K562 (cell line): Measurements from ENCODE around the gene QPRT. TPM values are rescaled to one million over a fixed set of nuclear protein-coding genes. Genes with fewer than 3 reads are reported as not detected.
"Not testable (repeated sequence)": the region's sequence is repeated elsewhere in the genome, so short reads cannot be mapped to it uniquely, and the experiment has no call there.

Experiments used
- ATAC-seq: fragments of 200-7000 bp; cut with Tn5 transposase; 3 replicates; pipeline ENCODE4 v1.9.1; 2020; ENCODE audit warnings: moderate library complexity
- BruUV-seq: library from RNA; stranded (reverse); fragments of 400-500 nt; replicated peaks from 2 replicates; lab custom pipeline; 2021; lab: Mats Ljungman, UMichigan
- CTCF ChIA-PET: fragments of 300-600 bp; formaldehyde crosslinking; extraction: SDS; loops from one replicate; lab custom pipeline; 2021; ENCODE audit warnings: low intra/inter-chr PET ratio; lab: Yijun Ruan, JAX
- POLR2A ChIA-PET: fragments of 300-600, 350-650 bp; sonication (Branson Sonifier 250); formaldehyde crosslinking; extraction: SDS; loops from one replicate; lab custom pipeline; 2021; ENCODE audit warnings: antibody characterized with exemption, inconsistent platforms; lab: Yijun Ruan, JAX
- DNase-seq, 4 experiments: peaks; one replicate each; pipeline versions ENCODE4 v3.0.0 to v3.0.0-alpha.2; 2011 to 2018; ENCODE audit warnings: low spot score in 3 of 4, mixed read lengths in 3 of 4; ENCODE audit errors: extremely low read depth in 1 of 4
- FAIRE-seq: peaks from 2 replicates; lab custom pipeline; 2011; peaks lifted over from hg19 to GRCh38; lab: Jason Lieb, UNC
- H2AFZ ChIP-seq: 2 replicates; pipeline ENCODE4 v1.6.0; 2011; ENCODE audit warnings: low read depth, low read length, control low read depth, inconsistent platforms
- H3K27ac ChIP-seq: fragments of 200-600 bp; 3 replicates; pipeline ENCODE4 v1.8.0; 2011; ENCODE audit warnings: low read depth, mild to moderate bottlenecking, control low read depth, inconsistent platforms, low read length, moderate library complexity, mixed read lengths; ENCODE audit errors: extremely low read depth
- H3K27me3 ChIP-seq, 2 experiments: fragments of 300-600 bp in 1 of 2; 2 replicates in 1 of 2; 3 replicates in 1 of 2; pipeline versions ENCODE4 v1.6.0 to v1.8.0; 2011; ENCODE audit warnings: inconsistent platforms in 2 of 2, low read length in 2 of 2, mild to moderate bottlenecking in 1 of 2, mixed read lengths in 1 of 2, moderate library complexity in 1 of 2; ENCODE audit not compliant: control insufficient read depth in 2 of 2, insufficient read depth in 2 of 2
- H3K36me3 ChIP-seq: fragments of 300-600 bp; 3 replicates; pipeline ENCODE4 v1.8.0; 2011; ENCODE audit warnings: mild to moderate bottlenecking, low read length, inconsistent platforms; ENCODE audit not compliant: control insufficient read depth, insufficient read depth
- H3K4me1 ChIP-seq, 2 experiments: fragments of 200-600 bp in 1 of 2; replicated peaks in 1 of 2; 2 replicates in 1 of 2; 3 replicates in 1 of 2; pipeline versions ENCODE4 v1.5.1 to v1.8.0; 2011; ENCODE audit warnings: inconsistent platforms in 2 of 2, low read length in 2 of 2, mild to moderate bottlenecking in 1 of 2, mixed read lengths in 1 of 2, moderate library complexity in 1 of 2; ENCODE audit not compliant: control insufficient read depth in 2 of 2, insufficient read depth in 2 of 2
- H3K4me2 ChIP-seq: 2 replicates; pipeline ENCODE4 v1.6.1; 2011; ENCODE audit warnings: low read length, control low read depth, inconsistent platforms, mixed read lengths; ENCODE audit not compliant: insufficient read depth
- H3K4me3 ChIP-seq: fragments of 200-600 bp; sonication (generic), shearing (Covaris generic); 2 replicates; pipeline ENCODE4 v1.5.1; 2016; ENCODE audit warnings: control low read depth, inconsistent platforms
- H3K79me2 ChIP-seq: fragments of 200-600 bp; 3 replicates; pipeline ENCODE4 v1.8.0; 2011; ENCODE audit warnings: low read length, inconsistent platforms; ENCODE audit not compliant: control insufficient read depth, insufficient read depth
- H3K9ac ChIP-seq, 2 experiments: 2 replicates each; pipeline versions ENCODE4 v1.6.0 to v1.6.1; 2011; ENCODE audit warnings: low read depth in 2 of 2, low read length in 2 of 2, control low read depth in 1 of 2, inconsistent platforms in 1 of 2, mild to moderate bottlenecking in 1 of 2, mixed read lengths in 1 of 2; ENCODE audit not compliant: insufficient read depth in 1 of 2
- H3K9me1 ChIP-seq: one replicate; pipeline ENCODE4 v1.6.0; 2011; ENCODE audit warnings: inconsistent platforms, mild to moderate bottlenecking, low read length, moderate library complexity; ENCODE audit not compliant: control insufficient read depth, insufficient read depth
- H3K9me3 ChIP-seq: replicated peaks from 2 replicates; pipeline ENCODE4 v1.5.1; 2011; ENCODE audit warnings: low read depth, low read length, inconsistent platforms; ENCODE audit not compliant: control insufficient read depth, insufficient read depth
- H4K20me1 ChIP-seq: replicated peaks from 2 replicates; pipeline ENCODE4 v1.6.1; 2011; ENCODE audit warnings: low read length, inconsistent platforms, mixed read lengths; ENCODE audit not compliant: control insufficient read depth, insufficient read depth
- NKRF ChIP-seq: fragments of 450-650 bp; IDR thresholded peaks from 2 replicates; pipeline ENCODE4 v1.6.1; 2016; ENCODE audit warnings: borderline replicate concordance
- WGBS: fragments of 100-300 bp; shearing (Covaris generic); methylation state at CpG from one replicate; pipeline ENCODE4 v1.1.6; 2016; ENCODE audit warnings: low coverage, mixed read lengths; ENCODE audit not compliant: insufficient coverage; ENCODE audit errors: missing lambda C conversion rate; 5-methylcytosine and 5-hydroxymethylcytosine counted together
- in situ Hi-C: fragments of 300-500 bp; cut with MboI; formaldehyde crosslinking; loops from 4 replicates; pipeline ENCODE4 v1.15.0; 2018; ENCODE audit warnings: inconsistent platforms, mixed read lengths
- intact Hi-C: fragments of 100-400 bp; cut with micrococcal nuclease; formaldehyde crosslinking; loops from 2 replicates; pipeline ENCODE4 v1.14.2; 2022
- polyA plus RNA-seq, 8 experiments: library from polyadenylated mRNA; depleted of rRNA in 4 of 8; stranded (reverse) in 5 of 8; unstranded in 3 of 8; fragments of >200 nt; fragmentation: Nextera tagmentation in 2 of 8; fragmentation: Illumina TruSeq in 1 of 8; extraction: Ambion mirVana in 2 of 8; extraction: Trizol in 1 of 8; gene quantifications; 2 replicates each; pipeline versions ENCODE4 v1.2.1 to v1.2.3, GENCODE V29; 2011 to 2014; ENCODE audit warnings: inconsistent platforms in 1 of 8, missing spikeins in 1 of 8
- total RNA-seq, 7 experiments: library from RNA; depleted of rRNA in 6 of 7; stranded (reverse); fragments of >200 nt in 6 of 7; fragmentation: Illumina TruSeq in 2 of 7; extraction: Trizol in 2 of 7; gene quantifications; 2 replicates each; pipeline versions ENCODE4 v1.2.1 to v1.2.3, GENCODE V29; 2011 to 2021; ENCODE audit warnings: low replicate concordance in 1 of 7

Gene QPRT
- total and polyA plus RNA-seq, 9 of the 15 experiments (the other 6 are each of a cell fraction or from before 2014, with no cell fraction given) = 7.7 to 112 (median 64.1) TPM

GRCh38 chr16:29653890-29654289 is 25.1 kb upstream of the QPRT start:
- H4K20me1 ChIP-seq, H3K27ac ChIP-seq, intact Hi-C loops, H3K9me3 ChIP-seq, DNase-seq, CTCF ChIA-PET, H3K36me3 ChIP-seq, H3K4me2 ChIP-seq, BruUV-seq, H3K9me1 ChIP-seq, H2AFZ ChIP-seq, H3K4me3 ChIP-seq, FAIRE-seq, in situ Hi-C loops, H3K27me3 ChIP-seq, H3K9ac ChIP-seq, H3K79me2 ChIP-seq, ATAC-seq: not testable (repeated sequence)
- peaks cover 46 to 67% of the 10 kb centered on the region in 2 experiments for H3K4me1 ChIP-seq
- 91% methylated on average over 6 of the region's 7 CpGs for WGBS
- 0 out of 2 replicates have a peak, but pooled peaks have one; percentile 9 for TF ChIP-seq NKRF
- POLR2A ChIA-PET = interaction anchor here (1.4 to 2.1 kb wide), 2 partner anchors 12 to 22 kb away, joined by 5 to 7 read pairs; no protein-coding TSS in a partner anchor
